ENCODE results near the gene SLC26A6. TPM values are rescaled to one million over a fixed set of nuclear protein-coding genes. Genes with fewer than 3 reads are reported as not detected.

SLC26A6 gene
- total and polyA plus RNA-seq, 9 donors, result 7.9 to 19.1 (median 10.5) TPM

- Histone ChIP-seq H3K9me3 (no peaks in the 10 kb centered on the region), H3K27me3 (no peaks in the 10 kb centered on the region), H3K4me3 (peak overlapping the region; percentile 53), H3K4me1 (ENCODE audit: insufficient read depth) (peaks cover 6% of the 10 kb centered on the region), H3K27ac (no peak overlapping the region), H3K36me3 (no peaks in the 10 kb centered on the region)
- no peak for DNase-seq
- WGBS, 3 donors, result 11 to 44% (median 19%) methylated on average over 9 to 30 of the region's 30 CpGs
- TF ChIP-seq POLR2A (IDR thresholded peaks at IDR 0.05), result no peak
- no peak for TF ChIP-seq EP300 (IDR thresholded peaks at IDR 0.05)
- TF ChIP-seq CTCF (IDR thresholded peaks at IDR 0.05), result no peak
- intact Hi-C loops (cut with DNase I), result no loop called here
Observed at GRCh38 chr3:48655606-48656005, 20.3 kb upstream of the SLC26A6 start.

GRCh38 chr3:48655063-48655462 is 19.8 kb upstream of the SLC26A6 start:
- peaks cover 6% of the 10 kb centered on the region for H3K4me1 ChIP-seq (ENCODE audit: insufficient read depth)
- intact Hi-C loops (cut with DNase I), result no loop called here
- no peak overlapping the region for H3K27ac ChIP-seq
- no peaks in the 10 kb centered on the region for H3K36me3 ChIP-seq
- DNase-seq, result no peak
- no peaks in the 10 kb centered on the region for H3K9me3 ChIP-seq
- TF ChIP-seq CTCF (IDR thresholded peaks at IDR 0.05), result no peak
- TF ChIP-seq POLR2A (IDR thresholded peaks at IDR 0.05), result no peak
- H3K4me3 ChIP-seq, result no peak overlapping the region
- no peaks in the 10 kb centered on the region for H3K27me3 ChIP-seq
- 91 to 95% (median 93%) methylated on average over 12 of the region's 12 CpGs for WGBS, 3 donors

- Histone ChIP-seq H3K36me3 (no peaks in the 10 kb centered on the region), H3K27me3 (no peaks in the 10 kb centered on the region), H3K9me3 (no peaks in the 10 kb centered on the region), H3K27ac (no peak overlapping the region), H3K4me3 (no peak overlapping the region), H3K4me1 (ENCODE audit: insufficient read depth) (peaks cover 6% of the 10 kb centered on the region)
- TF ChIP-seq POLR2A (IDR thresholded peaks at IDR 0.05) (no peak), EP300 (IDR thresholded peaks at IDR 0.05) (no peak), CTCF (IDR thresholded peaks at IDR 0.05) (no peak)
- intact Hi-C loops (cut with DNase I), result no loop called here
- no peak for DNase-seq
- 93 to 96% (median 93%) methylated on average over 15 of the region's 15 CpGs for WGBS, 3 donors
Observed at GRCh38 chr3:48652923-48653715, 17.9 kb upstream of the SLC26A6 start.

GRCh38 chr3:48651771-48652170 is 16.5 kb upstream of the SLC26A6 start:
- H3K4me1 ChIP-seq (ENCODE audit: insufficient read depth), result peaks cover 5% of the 10 kb centered on the region
- 83 to 92% (median 92%) methylated on average over 10 to 11 of the region's 11 CpGs for WGBS, 3 donors
- H3K4me3 ChIP-seq, result no peak overlapping the region
- H3K27ac ChIP-seq, result no peak overlapping the region
- no peak for DNase-seq
- intact Hi-C loops (cut with DNase I), result no loop called here
- H3K9me3 ChIP-seq, result no peaks in the 10 kb centered on the region
- TF ChIP-seq EP300 (IDR thresholded peaks at IDR 0.05) (no peak), POLR2A (IDR thresholded peaks at IDR 0.05) (no peak), CTCF (IDR thresholded peaks at IDR 0.05) (no peak)
- no peaks in the 10 kb centered on the region for H3K36me3 ChIP-seq
- H3K27me3 ChIP-seq, result no peaks in the 10 kb centered on the region

Data from ovary (tissue), 9 donors.